ENCODE measurements around the gene SDF2L1. TPM values are rescaled to one million over a fixed set of nuclear protein-coding genes. Genes with fewer than 3 reads are reported as not detected.

The SDF2L1 gene
- total and polyA plus RNA-seq, 9 of the 15 experiments (the other 6 are each of a cell fraction or from before 2014, with no cell fraction given) = 15.1 to 989 (median 124) TPM

- peak; percentile 65 for TF ChIP-seq ZKSCAN1 (IDR thresholded peaks at IDR 0.05; ENCODE audit: low read depth, low read length)
- no peak for TF ChIP-seq NCOA4 (IDR thresholded peaks at IDR 0.05; ENCODE audit: partially characterized antibody)
- no peak for TF ChIP-seq ZNF184 (CRISPR knock-in tag; IDR thresholded peaks at IDR 0.05)
- no peak for TF ChIP-seq DDX20 (tag; IDR thresholded peaks at IDR 0.05; ENCODE audit: low read depth)
- TF ChIP-seq SNRNP70 (optimal IDR thresholded peaks at IDR 0.05; ENCODE audit: low read depth, low read length) = no peak
- no peak for TF ChIP-seq HMGN3 (IDR thresholded peaks at IDR 0.05; ENCODE audit: borderline replicate concordance, extremely low read depth, insufficient read length, low read depth, low read length)
- 0 out of 2 replicates have a peak, but pooled peaks have one; percentile 54 for TF ChIP-seq BMI1 (IDR thresholded peaks at IDR 0.05; ENCODE audit: low read length)
- no peak for TF ChIP-seq TGIF2 (CRISPR knock-in tag; IDR thresholded peaks at IDR 0.05)
- TF ChIP-seq POLR2AphosphoS2 (IDR thresholded peaks at IDR 0.05; ENCODE audit: low read length) = peak; percentile 45; the same call in 1 of the 2 replicates
- TF ChIP-seq PKNOX1 (IDR thresholded peaks at IDR 0.05) = no peak
- no peak for TF ChIP-seq ZNF830 (CRISPR knock-in tag; IDR thresholded peaks at IDR 0.05)
- TF ChIP-seq BCLAF1 (IDR thresholded peaks at IDR 0.05; ENCODE audit: borderline replicate concordance in 1 of 2, control insufficient read depth in 1 of 2, low read depth in 2 of 2, low read length in 1 of 2) = no peak
- no peak for TF ChIP-seq EGR1 (conservative IDR thresholded peaks at IDR 0.05)
- no peak for TF ChIP-seq RBM34 (IDR thresholded peaks at IDR 0.05; ENCODE audit: borderline replicate concordance, insufficient read depth, low read length)
- TF ChIP-seq ZFP36 (IDR thresholded peaks at IDR 0.05; ENCODE audit: low read depth, low read length, partially characterized antibody) = peak; percentile 3
- TF ChIP-seq POLR3A (IDR thresholded peaks at IDR 0.05; ENCODE audit: borderline replicate concordance, extremely low read depth, insufficient read depth, insufficient read length) = no peak
- TF ChIP-seq BDP1 (IDR thresholded peaks at IDR 0.05; ENCODE audit: insufficient read depth, insufficient read length) = no peak
- no peak for TF ChIP-seq MITF (IDR thresholded peaks at IDR 0.05)
- TF ChIP-seq ZHX1 (conservative IDR thresholded peaks at IDR 0.05; ENCODE audit: low read length) = 0 out of 2 replicates have a peak, but pooled peaks have one; percentile 49
- no peak for TF ChIP-seq NCOA6 (IDR thresholded peaks at IDR 0.05)
These were observed 9.5 kb downstream of the SDF2L1 start (continued) for GRCh38 chr22:21651521-21652009.
